ENCODE measurements around the gene AP2B1. TPM values are rescaled to one million over a fixed set of nuclear protein-coding genes. Genes with fewer than 3 reads are reported as not detected.

The AP2B1 gene
- total RNA-seq, 1 experiment from 2014 or later: 217 TPM

DNA sequence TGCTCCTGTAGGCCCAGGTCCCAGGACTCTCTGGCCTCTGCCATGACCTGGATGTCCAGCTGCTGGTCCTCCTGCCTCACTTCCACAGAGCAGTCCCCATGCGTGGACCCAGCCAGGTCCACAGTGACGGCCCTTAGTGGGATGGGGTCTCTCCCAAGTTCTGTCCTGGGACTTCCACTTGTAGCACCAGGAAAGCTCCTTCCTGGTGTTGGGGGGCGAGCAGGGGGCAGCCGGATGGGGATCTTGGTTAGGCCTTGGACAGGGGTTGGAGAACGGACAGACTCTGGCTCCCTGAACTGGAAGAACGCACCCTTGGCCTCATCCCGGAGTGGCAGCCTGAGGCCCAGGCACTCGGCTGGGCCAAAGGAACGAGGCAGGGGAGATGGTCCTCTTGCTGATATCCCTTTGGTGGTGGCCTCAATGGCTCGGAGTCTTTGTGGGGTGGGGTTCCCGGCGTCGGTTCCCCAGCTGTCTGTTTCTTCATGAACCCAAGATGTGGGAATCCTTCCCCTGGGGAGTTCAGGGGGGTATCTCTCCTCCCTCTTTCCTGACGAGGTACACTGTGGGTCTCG, 158.7 kb downstream of the AP2B1 start:
- Histone ChIP-seq H3K4ac (ENCODE audit: low read depth, low read length) (no peak overlapping the region), H4K20me1 (ENCODE audit: control insufficient read depth, insufficient read depth, insufficient read length) (no peaks in the 10 kb centered on the region), H3K79me2 (ENCODE audit: insufficient read depth, low read length) (no peaks in the 10 kb centered on the region), H2AK5ac (ENCODE audit: insufficient read length, low read length) (no peak overlapping the region), H3K79me1 (ENCODE audit: insufficient read depth, low read depth, low read length, poor library complexity, severe bottlenecking) (no peaks in the 10 kb centered on the region), H4K5ac (ENCODE audit: insufficient read length, low read depth, low read length) (no peak overlapping the region), H3T11ph (ENCODE audit: low read length) (no peak overlapping the region), H4K8ac (replicated peaks; ENCODE audit: insufficient read length, low read depth, low read length) (no peak overlapping the region), H3K18ac (ENCODE audit: insufficient read length, low read depth, low read length) (no peak overlapping the region), H2BK20ac (ENCODE audit: low read depth, low read length, poor library complexity, severe bottlenecking) (no peak overlapping the region), H4K91ac (ENCODE audit: insufficient read length, low read depth, low read length) (no peak overlapping the region), H2AFZ (ENCODE audit: low read length) (no peak overlapping the region), H3K4me1 (ENCODE audit: insufficient read depth, low read length) (no peaks in the 10 kb centered on the region), H2BK5ac (ENCODE audit: insufficient read length, low read length) (no peak overlapping the region), H3K27ac (ENCODE audit: insufficient read length, low read depth, low read length) (no peak overlapping the region), H3K4me2 (ENCODE audit: insufficient read depth, insufficient read length, low read length) (no peak overlapping the region), H2BK15ac (ENCODE audit: low read depth, low read length) (no peak overlapping the region), H3K9ac (ENCODE audit: extremely low read depth, insufficient read length, low read length) (no peak overlapping the region), H3K27me3 (ENCODE audit: insufficient read depth, low read length) (peaks cover 9% of the 10 kb centered on the region; the same call in 1 of the 2 replicates), H3K23me2 (ENCODE audit: insufficient read length, low read depth, low read length, poor library complexity, severe bottlenecking) (peaks cover 4% of the 10 kb centered on the region), H3K9me3 (ENCODE audit: control insufficient read depth, low read depth, low read length) (no peaks in the 10 kb centered on the region), H3K56ac (ENCODE audit: insufficient read length, low read depth, low read length) (no peak overlapping the region), H3K23ac (ENCODE audit: insufficient read length, low read depth, low read length) (no peak overlapping the region), H2BK120ac (ENCODE audit: low read depth, low read length, poor library complexity, severe bottlenecking) (no peak overlapping the region), H3K14ac (ENCODE audit: insufficient read depth, low read length) (no peak overlapping the region; the same call in 1 of the 2 replicates), H2BK12ac (ENCODE audit: insufficient read length, low read depth, low read length) (no peak overlapping the region)
- H3K27me3 Mint-ChIP-seq (ENCODE audit: low read depth): peaks cover 59% of the 10 kb centered on the region
- WGBS (ENCODE audit: extremely low coverage, insufficient read length, low lambda C conversion rate): no CpG with 5 or more reads among the region's 15 CpGs
- H3K9me3 Mint-ChIP-seq: peaks cover 0 to 1% of the 10 kb centered on the region in 2 experiments; a peak in 2 of 5 replicates
- no peak overlapping the region for H3K4me3 Mint-ChIP-seq
- H3K36me3 Mint-ChIP-seq (ENCODE audit: insufficient read depth in 1 of 3, low read depth in 3 of 3): no peaks in the 10 kb centered on the region
- peaks cover 17 to 28% of the 10 kb centered on the region in 2 experiments for H3K4me1 Mint-ChIP-seq
- H3K27ac Mint-ChIP-seq: no peak overlapping the region
- no peak for DNase-seq
- TF ChIP-seq, protein P1, sequence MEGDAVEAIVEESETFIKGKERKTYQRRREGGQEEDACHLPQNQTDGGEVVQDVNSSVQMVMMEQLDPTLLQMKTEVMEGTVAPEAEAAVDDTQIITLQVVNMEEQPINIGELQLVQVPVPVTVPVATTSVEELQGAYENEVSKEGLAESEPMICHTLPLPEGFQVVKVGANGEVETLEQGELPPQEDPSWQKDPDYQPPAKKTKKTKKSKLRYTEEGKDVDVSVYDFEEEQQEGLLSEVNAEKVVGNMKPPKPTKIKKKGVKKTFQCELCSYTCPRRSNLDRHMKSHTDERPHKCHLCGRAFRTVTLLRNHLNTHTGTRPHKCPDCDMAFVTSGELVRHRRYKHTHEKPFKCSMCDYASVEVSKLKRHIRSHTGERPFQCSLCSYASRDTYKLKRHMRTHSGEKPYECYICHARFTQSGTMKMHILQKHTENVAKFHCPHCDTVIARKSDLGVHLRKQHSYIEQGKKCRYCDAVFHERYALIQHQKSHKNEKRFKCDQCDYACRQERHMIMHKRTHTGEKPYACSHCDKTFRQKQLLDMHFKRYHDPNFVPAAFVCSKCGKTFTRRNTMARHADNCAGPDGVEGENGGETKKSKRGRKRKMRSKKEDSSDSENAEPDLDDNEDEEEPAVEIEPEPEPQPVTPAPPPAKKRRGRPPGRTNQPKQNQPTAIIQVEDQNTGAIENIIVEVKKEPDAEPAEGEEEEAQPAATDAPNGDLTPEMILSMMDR (conservative IDR thresholded peaks at IDR 0.05): no peak

All from H9 (cell line).